COLO668 (cell line): ENCODE results near the gene CD8A.
"Not testable (repeated sequence)": the region's sequence is repeated elsewhere in the genome, so short reads cannot be mapped to it uniquely, and the experiment has no call there.

Source experiments
- DNase-seq: peaks from one replicate; lab custom pipeline; 2025; ENCODE audit not compliant: unreplicated experiment; lab: John Stamatoyannopoulos, UW

Gene CD8A

GRCh38 chr2:86741889-86742498 is 48.7 kb downstream of the CD8A start:
- DNase-seq: not testable (repeated sequence)

DNA sequence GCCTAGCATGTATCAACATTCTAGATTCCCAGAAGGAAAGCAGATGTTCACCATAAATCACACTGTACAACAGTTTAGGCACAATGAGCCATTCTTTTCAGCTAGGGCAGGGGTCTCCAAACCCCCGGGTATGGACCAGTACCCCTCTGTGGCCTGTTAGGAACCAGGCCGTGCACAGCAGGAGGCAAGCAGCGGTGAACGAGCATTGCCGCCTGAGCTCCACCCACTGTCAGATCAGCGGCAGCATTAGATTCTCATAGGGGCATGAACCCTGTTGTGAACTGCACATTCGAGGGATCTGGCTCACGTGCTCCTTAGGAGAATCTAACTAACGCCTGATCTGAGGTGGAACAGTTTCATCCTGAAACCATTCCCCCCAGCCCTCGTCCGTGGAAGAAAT is 50.8 kb downstream of the CD8A start:
- not testable (repeated sequence) for DNase-seq

GRCh38 chr2:86739485-86739884 is 51.2 kb downstream of the CD8A start:
- not testable (repeated sequence) for DNase-seq

GRCh38 chr2:86734896-86735295 is 55.8 kb downstream of the CD8A start:
- DNase-seq: not testable (repeated sequence)
